CD1c-positive myeloid dendritic cell (primary cell): Measurements from ENCODE around the gene TLL2.
A peak's percentile ranks its signal among the peaks of the same experiment; 100 is the strongest.

Experiments
- DNase-seq: peaks from one replicate; pipeline ENCODE4 v3.0.0-alpha.2; 2016; ENCODE audit errors: extremely low spot score

TLL2 gene

GRCh38 chr10:96395931-96396877 lies 117.5 kb downstream of the TLL2 start:
- peak; percentile 72 for DNase-seq

DNA sequence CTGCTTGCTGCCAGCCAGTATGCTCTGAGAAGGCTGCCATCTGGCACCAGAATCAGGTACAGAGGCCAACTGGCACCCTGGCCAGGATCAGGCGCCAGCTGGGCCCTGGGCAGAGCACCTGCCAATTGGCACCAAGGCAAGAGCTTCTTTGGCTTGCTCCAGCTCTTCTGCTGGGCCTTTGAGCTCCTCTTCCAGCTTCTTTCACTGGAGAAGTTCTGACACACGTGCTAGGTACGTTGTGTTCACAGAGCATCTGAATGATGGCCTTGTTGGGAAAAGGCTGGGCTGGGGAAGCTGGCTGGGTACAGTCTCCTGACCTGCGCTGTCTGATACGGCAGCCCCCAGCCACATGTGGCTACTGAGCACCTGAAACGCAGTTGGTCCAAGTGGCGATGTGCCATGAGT lies 123.3 kb downstream of the TLL2 start:
- DNase-seq, result no peak

DNA sequence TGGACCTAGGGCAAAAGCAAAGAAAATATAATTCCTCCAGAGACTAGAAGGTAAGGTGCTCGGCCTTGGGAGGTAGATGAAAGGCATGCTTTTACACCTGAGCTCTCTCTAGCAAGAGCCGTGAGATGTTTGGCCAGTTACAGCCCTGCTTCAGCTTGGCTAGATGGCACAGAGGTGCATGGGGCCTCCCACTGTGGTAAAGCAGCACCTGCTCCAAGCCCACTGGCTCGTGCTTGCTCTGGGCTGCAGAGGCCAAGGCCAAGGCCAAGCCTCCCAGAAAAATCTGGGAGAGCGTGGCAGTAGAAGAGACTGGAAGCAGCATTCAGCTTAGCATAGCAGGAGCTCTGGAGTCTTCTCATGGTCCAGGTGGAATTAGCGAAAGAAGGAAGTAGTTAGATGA lies 123.9 kb downstream of the TLL2 start:
- no peak for DNase-seq

- no peak for DNase-seq
These were observed 126.1 kb downstream of the TLL2 start for GRCh38 chr10:96387601-96388000.

DNA sequence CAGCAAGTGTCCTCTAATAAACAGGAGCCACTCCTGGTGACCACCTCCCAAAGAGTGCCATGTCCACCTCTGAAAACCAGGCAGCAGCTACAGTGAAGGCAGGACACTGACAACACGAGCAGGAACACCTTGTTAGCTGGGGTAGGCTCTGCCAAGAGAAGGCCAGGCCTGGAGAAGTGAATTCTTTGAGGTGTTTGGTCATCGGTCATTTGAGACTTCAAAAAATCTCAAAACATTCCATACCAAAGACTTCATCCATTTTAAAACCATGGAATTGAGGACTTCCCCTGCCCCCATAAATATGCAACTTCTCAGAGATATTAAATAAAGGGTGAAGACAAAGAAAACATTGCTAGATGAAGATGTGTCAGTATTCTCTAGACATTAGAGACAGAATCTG lies 126.6 kb downstream of the TLL2 start:
- DNase-seq, result no peak

DNA sequence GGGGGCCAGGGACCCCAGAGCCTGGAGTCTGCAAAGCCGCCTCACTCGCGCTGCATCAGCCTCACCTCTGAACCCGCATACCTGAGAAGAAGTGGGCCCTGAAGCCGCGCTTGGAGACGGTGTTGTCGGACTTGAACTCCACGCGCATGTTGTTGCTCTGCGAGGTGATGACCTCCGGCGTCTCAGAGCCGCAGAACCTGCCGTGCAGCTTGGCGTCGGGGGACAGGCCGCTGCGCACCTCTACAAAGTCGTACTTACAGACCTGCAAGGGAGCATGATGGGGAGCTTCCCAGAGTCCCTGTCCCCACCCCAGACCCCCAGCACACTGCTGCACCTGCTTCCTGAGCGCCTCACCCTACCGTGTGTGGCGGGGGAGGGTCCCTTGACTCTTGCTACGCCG lies 129.2 kb downstream of the TLL2 start:
- DNase-seq, result no peak

DNA sequence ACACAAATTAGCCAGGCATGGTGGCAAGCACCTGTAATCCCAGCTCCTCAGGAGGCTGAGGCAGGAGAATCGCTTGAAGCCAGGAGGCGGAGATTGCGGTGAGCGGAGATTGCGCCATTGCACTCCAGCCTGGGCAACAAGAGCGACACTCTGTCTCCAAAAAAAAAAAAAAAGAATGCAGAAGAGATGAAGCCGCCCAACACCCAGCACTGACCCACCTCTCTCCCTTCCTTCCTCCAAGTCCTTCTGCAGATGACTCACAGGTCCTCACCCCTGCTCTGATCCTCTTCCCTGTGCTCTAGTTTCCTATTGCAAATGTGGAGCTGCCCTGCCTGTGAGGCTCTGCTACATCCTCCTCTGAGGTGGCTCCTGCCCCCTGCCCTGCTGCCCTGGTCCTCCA lies 132.9 kb downstream of the TLL2 start:
- peak; percentile 71 for DNase-seq

DNA sequence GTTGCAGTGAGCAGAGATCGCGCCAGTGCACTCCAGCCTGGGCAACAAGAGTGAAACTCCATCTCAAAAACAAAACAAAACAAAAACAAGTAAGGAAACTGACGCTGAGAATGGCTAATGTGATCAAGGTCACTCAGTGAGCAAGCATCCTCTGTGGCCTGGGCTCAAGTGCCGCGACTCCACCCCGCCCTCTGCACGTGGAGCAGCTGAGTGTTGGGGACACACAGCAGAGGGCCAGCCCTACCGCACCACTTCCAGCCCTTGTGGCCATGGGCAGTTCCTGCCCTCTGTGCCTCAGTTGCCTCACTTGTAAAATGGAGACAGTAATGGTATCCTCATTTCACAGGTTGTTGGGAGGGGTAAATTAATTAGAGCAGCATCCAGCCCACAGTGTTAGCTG lies 134.0 kb downstream of the TLL2 start:
- no peak for DNase-seq

GRCh38 chr10:96378741-96379140 lies 135.0 kb downstream of the TLL2 start:
- no peak for DNase-seq

DNA sequence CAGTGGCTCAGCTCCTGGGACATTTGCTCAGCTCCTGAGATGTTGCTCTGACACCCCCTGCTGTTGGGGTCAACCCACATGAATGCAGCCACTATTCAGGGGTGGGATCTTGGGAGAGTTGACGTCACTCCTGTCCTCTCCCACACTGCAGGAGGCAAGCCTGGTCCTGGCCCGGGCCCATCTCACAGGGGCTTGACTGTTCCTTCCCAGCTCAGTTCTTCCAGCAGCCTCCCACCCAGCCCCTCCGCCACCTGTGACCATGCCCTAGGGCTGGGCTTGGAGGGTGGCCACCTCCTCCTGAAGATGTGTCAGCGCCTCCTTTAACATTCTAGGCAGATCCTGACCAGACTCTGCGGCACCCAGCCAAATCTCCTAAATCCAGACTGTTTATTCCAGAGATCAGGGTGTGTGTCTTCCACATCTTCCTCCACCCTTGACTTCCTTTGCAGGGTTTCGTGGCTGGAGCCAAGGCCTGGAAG lies 135.9 kb downstream of the TLL2 start:
- DNase-seq, result no peak

- no peak for DNase-seq
These were observed 137.2 kb downstream of the TLL2 start for GRCh38 chr10:96376483-96376882.

- DNase-seq, result peak; percentile 92
These were observed 138.5 kb downstream of the TLL2 start for GRCh38 chr10:96374985-96375830.

GRCh38 chr10:96374639-96374984 lies 139.1 kb downstream of the TLL2 start:
- DNase-seq, result no peak

DNA sequence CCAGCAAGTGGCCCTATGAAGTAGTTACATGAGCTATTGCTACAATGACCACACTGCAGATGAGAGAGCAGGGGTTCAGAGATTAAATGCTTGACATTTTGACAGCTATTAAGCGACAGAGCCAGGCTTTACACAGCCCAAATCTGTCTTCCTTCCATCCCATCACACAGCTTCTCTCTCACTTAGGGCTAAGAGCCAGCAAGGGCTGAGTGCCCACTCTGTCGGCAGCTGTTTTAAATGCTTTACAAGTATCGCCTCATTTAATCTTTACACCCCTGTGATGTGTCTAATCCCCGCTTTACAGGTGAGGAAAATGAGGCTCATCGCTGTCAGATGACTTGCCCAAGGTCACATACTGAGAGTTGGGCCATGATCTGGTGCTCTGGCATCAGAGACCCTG lies 139.7 kb downstream of the TLL2 start:
- DNase-seq, result no peak

GRCh38 chr10:96371356-96371755 lies 142.4 kb downstream of the TLL2 start:
- DNase-seq, result no peak

DNA sequence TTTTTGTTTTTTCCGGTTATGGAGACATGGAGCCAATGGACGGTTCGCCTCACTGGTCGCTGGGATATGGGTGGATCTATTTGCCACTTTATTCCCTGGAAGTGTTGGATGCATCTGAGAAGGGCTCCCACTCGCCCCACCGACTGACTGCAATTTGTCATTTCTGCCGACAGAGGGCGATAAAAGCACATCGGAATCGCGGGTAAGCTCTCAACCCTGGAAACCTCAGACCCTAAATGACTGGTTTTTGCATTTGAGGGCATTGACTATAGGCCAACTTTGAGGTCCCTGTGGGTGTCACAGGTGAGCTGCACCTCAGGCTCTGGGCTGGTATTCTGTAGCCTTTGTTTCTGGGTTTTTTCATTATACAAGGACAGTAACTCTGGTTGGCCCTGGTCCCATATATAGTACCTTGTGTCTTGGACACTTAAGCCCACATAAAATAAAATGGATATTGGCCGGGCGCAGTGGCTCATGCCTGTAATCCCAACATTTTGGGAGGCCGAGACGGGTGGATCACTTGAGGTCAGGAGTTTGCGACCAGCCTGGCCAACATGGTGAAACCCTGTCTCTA lies 143.1 kb downstream of the TLL2 start:
- peak; percentile 71 for DNase-seq

- DNase-seq, result no peak
These were observed 143.7 kb downstream of the TLL2 start for GRCh38 chr10:96369890-96370583.

- DNase-seq, result no peak
These were observed 144.8 kb downstream of the TLL2 start for GRCh38 chr10:96368971-96369370.

DNA sequence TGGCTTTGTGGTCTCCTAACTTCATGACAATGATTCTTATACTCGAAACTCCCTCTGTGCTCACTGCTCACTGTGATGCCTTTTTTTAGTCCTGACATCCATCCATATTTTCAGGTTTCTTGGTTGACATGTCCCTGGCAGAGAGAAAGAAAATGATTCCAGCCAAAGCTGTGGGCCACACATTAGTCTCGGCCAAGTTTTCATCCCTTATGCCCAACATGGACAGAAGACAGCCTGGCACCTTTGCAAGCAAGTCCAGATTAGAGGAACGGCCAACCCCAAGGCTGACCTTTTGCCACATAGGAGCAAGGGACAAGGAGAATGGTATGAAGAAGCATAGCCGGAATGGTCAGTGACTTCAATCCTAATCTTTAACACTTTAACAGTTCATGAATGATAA lies 146.3 kb downstream of the TLL2 start:
- no peak for DNase-seq

DNA sequence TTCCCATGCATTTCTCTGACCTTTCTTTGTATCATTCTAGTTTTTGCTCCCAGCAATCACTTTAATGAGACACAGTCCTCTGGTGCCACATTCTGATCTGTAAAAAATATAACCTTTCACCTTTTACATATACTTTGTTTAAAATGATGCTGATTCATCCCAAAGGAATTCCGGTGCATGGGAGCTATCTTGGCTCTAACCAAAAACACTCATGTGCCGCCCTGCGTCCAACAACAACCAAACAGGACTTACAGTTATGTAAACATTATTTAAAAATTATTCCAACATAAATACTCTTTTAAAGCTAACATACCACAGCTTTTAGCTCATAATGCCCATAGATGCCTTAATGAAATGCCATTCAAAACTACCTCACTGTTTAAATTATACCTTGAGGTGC lies 147.2 kb downstream of the TLL2 start:
- no peak for DNase-seq

DNA sequence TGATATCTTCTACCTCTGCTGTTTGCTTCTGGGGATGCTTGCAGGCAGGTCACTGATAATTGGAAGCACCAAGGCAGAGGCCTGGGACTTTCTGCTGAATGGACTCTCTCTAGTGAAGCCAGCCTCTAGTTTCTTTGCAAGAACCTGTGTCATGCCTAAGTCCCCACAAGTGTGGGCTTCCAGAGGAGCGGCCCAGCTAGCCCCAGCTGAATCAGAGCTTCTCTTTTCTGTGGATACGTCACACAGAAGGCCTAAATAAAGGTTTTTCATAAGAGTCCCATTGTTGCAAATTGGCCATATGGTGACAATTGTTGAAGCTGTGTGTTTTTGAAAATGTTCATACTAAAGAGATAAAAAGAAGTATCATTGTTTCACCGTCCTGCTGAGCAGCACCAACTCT lies 148.2 kb downstream of the TLL2 start:
- DNase-seq, result no peak

- no peak for DNase-seq
These were observed 153.0 kb downstream of the TLL2 start for GRCh38 chr10:96360766-96361165.
